GM21576 (cell line): Measurements from ENCODE around the gene TAF1.
"Not testable (repeated sequence)": the region's sequence is repeated elsewhere in the genome, so short reads cannot be mapped to it uniquely, and the experiment has no call there.

Experiments used
- ATAC-seq: cut with Tn5 transposase; IDR thresholded peaks from one replicate; pipeline ENCODE4 v1.9.1; 2021; ENCODE audit warnings: mild to moderate bottlenecking, moderate library complexity; ENCODE audit not compliant: unreplicated experiment

The TAF1 gene

GRCh38 chrX:71416260-71416659, 50.1 kb downstream of the TAF1 start:
- ATAC-seq: not testable (repeated sequence)

GRCh38 chrX:71420686-71421085, 54.5 kb downstream of the TAF1 start:
- no peak for ATAC-seq

- no peak for ATAC-seq
Measured at GRCh38 chrX:71432733-71433132, 66.6 kb downstream of the TAF1 start.

- no peak for ATAC-seq
Measured at GRCh38 chrX:71438750-71439149, 72.6 kb downstream of the TAF1 start.

- ATAC-seq: no peak
Measured at GRCh38 chrX:71439420-71439819, 73.3 kb downstream of the TAF1 start.

- ATAC-seq: no peak
Measured at GRCh38 chrX:71439896-71440295, 73.7 kb downstream of the TAF1 start.

- no peak for ATAC-seq
Measured at GRCh38 chrX:71440401-71440800, 74.2 kb downstream of the TAF1 start.

- not testable (repeated sequence) for ATAC-seq
Measured at GRCh38 chrX:71441809-71442208, 75.7 kb downstream of the TAF1 start.

GRCh38 chrX:71450433-71451106, 84.4 kb downstream of the TAF1 start:
- ATAC-seq: no peak

- not testable (repeated sequence) for ATAC-seq
Measured at GRCh38 chrX:71451518-71451917, 85.4 kb downstream of the TAF1 start.

GRCh38 chrX:71453056-71453455, 86.9 kb downstream of the TAF1 start:
- no peak for ATAC-seq

GRCh38 chrX:71454222-71454621, 88.1 kb downstream of the TAF1 start:
- no peak for ATAC-seq

GRCh38 chrX:71458866-71459265, 92.7 kb downstream of the TAF1 start:
- no peak for ATAC-seq

- no peak for ATAC-seq
Measured at GRCh38 chrX:71464968-71465367, 98.8 kb downstream of the TAF1 start.

- ATAC-seq: no peak
Measured at GRCh38 chrX:71466979-71467523, 100.9 kb downstream of the TAF1 start.

- no peak for ATAC-seq
Measured at GRCh38 chrX:71475785-71476540, 109.8 kb downstream of the TAF1 start.

- no peak for ATAC-seq
Measured at GRCh38 chrX:71482228-71482958, 116.2 kb downstream of the TAF1 start.

GRCh38 chrX:71487814-71488213, 121.7 kb downstream of the TAF1 start:
- no peak for ATAC-seq

- no peak for ATAC-seq
Measured at GRCh38 chrX:71489540-71489939, 123.4 kb downstream of the TAF1 start.

GRCh38 chrX:71492231-71493065, 126.3 kb downstream of the TAF1 start:
- ATAC-seq: no peak
